Endodermal cell (in vitro differentiated cells): ENCODE results near the gene LRP1. TPM values are rescaled to one million over a fixed set of nuclear protein-coding genes. Genes with fewer than 3 reads are reported as not detected.

Experiments
- DNase-seq: peaks from one replicate; pipeline ENCODE4 v3.0.0-alpha.2; 2017
- H3K27ac ChIP-seq: 2 replicates; pipeline ENCODE4 v1.5.1; 2013; ENCODE audit warnings: mild to moderate bottlenecking, low read depth, low read length, moderate library complexity
- H3K27me3 ChIP-seq: 2 replicates; pipeline ENCODE4 v1.6.1; 2013; ENCODE audit warnings: mild to moderate bottlenecking, low read length, moderate library complexity; ENCODE audit not compliant: insufficient read depth, control insufficient read depth, poor library complexity, severe bottlenecking
- H3K36me3 ChIP-seq: 2 replicates; pipeline ENCODE4 v1.7.0; 2013; ENCODE audit warnings: mild to moderate bottlenecking, low read length, moderate library complexity; ENCODE audit not compliant: control insufficient read depth, insufficient read depth
- H3K4me1 ChIP-seq: one replicate; pipeline ENCODE4 v1.7.0; 2013; ENCODE audit warnings: low read length; ENCODE audit not compliant: control insufficient read depth, insufficient read depth
- H3K4me3 ChIP-seq: 2 replicates; pipeline ENCODE4 v1.5.1; 2013; ENCODE audit warnings: mild to moderate bottlenecking, low read length, moderate library complexity
- H3K9ac ChIP-seq: 2 replicates; pipeline ENCODE4 v1.6.1; 2013; ENCODE audit warnings: mild to moderate bottlenecking, low read length, moderate library complexity; ENCODE audit not compliant: poor library complexity, severe bottlenecking; ENCODE audit errors: extremely low read depth
- H3K9me3 ChIP-seq: 2 replicates; pipeline ENCODE4 v1.6.1; 2013; ENCODE audit warnings: mild to moderate bottlenecking, low read length, moderate library complexity; ENCODE audit not compliant: control insufficient read depth
- H3K27ac Mint-ChIP-seq: 2 replicates; pipeline ENCODE4 v1.8.0; 2020; ENCODE audit warnings: mixed read lengths
- H3K27me3 Mint-ChIP-seq: 2 replicates; pipeline ENCODE4 v1.8.0; 2021; ENCODE audit warnings: mild to moderate bottlenecking, mixed read lengths; ENCODE audit not compliant: insufficient read depth
- H3K36me3 Mint-ChIP-seq: 2 replicates; pipeline ENCODE4 v1.8.0; 2020; ENCODE audit warnings: low read depth, mixed read lengths
- H3K4me1 Mint-ChIP-seq: 2 replicates; pipeline ENCODE4 v1.8.0; 2020; ENCODE audit warnings: mixed read lengths
- H3K4me3 Mint-ChIP-seq: 2 replicates; pipeline ENCODE4 v1.8.0; 2020; ENCODE audit warnings: mild to moderate bottlenecking, moderate library complexity, mixed read lengths
- H3K9me3 Mint-ChIP-seq: 2 replicates; pipeline ENCODE4 v1.8.0; 2020; ENCODE audit warnings: mild to moderate bottlenecking, mixed read lengths
- WGBS, 2 experiments: methylation state at CpG; one replicate each; pipeline versions ENCODE4 v1.1.5 to v1.1.7; 2013; ENCODE audit warnings: missing lambda C conversion rate in 2 of 2, mixed read lengths in 1 of 2; ENCODE audit not compliant: insufficient coverage in 1 of 2, insufficient read length in 1 of 2; 5-methylcytosine and 5-hydroxymethylcytosine counted together
- total RNA-seq, 2 donors: library from RNA; stranded (reverse); fragmentation: NEBNext Ultra II Directional in 1 of 2; extraction: Animal tissue kit (Norgen Biotek cat#: 25700) in 1 of 2; gene quantifications; 2 replicates in 1 of 2; 3 replicates in 1 of 2; pipeline ENCODE4 v1.2.1, GENCODE V29; 2021
- TF ChIP-seq, protein P1 (sequence below): fragments of 200-600 bp; sonication (generic); conservative IDR thresholded peaks from 2 replicates; pipeline ENCODE4 v1.5.0; 2021; ENCODE audit warnings: antibody characterized with exemption, mild to moderate bottlenecking

The LRP1 gene
- total RNA-seq, 2 donors from 2014 or later = 74.5 to 87.7 TPM

GRCh38 chr12:57111031-57111734 lies 17.1 kb upstream of the LRP1 start, which contains the start of gene STAT6:
Gene STAT6 (minus strand): TSS chr12:57111362. CDS start chr12:57108278, 3,084 bp downstream.
- Mint-ChIP-seq H3K27me3 (peaks cover 4% of the 10 kb centered on the region), H3K9me3 (no peaks in the 10 kb centered on the region), H3K36me3 (peaks cover 22% of the 10 kb centered on the region), H3K4me1 (peaks cover 24% of the 10 kb centered on the region), H3K27ac (peak within 1 kb of the TSS; percentile 98), H3K4me3 (peak within 1 kb of the TSS; percentile 82)
- H3K4me1 ChIP-seq = no peaks in the 10 kb centered on the region
- H3K9ac ChIP-seq = peak within 1 kb of the TSS; percentile 62
- peak within 1 kb of the TSS; percentile 84 for H3K4me3 ChIP-seq
- WGBS, 2 experiments = 18% methylated on average over 10 of the region's 13 CpGs; no CpG with 5 or more reads in 1 of the 2 experiments
- TF ChIP-seq, protein P1, sequence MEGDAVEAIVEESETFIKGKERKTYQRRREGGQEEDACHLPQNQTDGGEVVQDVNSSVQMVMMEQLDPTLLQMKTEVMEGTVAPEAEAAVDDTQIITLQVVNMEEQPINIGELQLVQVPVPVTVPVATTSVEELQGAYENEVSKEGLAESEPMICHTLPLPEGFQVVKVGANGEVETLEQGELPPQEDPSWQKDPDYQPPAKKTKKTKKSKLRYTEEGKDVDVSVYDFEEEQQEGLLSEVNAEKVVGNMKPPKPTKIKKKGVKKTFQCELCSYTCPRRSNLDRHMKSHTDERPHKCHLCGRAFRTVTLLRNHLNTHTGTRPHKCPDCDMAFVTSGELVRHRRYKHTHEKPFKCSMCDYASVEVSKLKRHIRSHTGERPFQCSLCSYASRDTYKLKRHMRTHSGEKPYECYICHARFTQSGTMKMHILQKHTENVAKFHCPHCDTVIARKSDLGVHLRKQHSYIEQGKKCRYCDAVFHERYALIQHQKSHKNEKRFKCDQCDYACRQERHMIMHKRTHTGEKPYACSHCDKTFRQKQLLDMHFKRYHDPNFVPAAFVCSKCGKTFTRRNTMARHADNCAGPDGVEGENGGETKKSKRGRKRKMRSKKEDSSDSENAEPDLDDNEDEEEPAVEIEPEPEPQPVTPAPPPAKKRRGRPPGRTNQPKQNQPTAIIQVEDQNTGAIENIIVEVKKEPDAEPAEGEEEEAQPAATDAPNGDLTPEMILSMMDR = no peak
- peak within 1 kb of the TSS; percentile 89 for H3K27ac ChIP-seq
- DNase-seq = peak; percentile 89
- no peaks in the 10 kb centered on the region for H3K9me3 ChIP-seq
- H3K27me3 ChIP-seq = no peaks in the 10 kb centered on the region
- H3K36me3 ChIP-seq = no peaks in the 10 kb centered on the region

- Mint-ChIP-seq H3K27ac (no peak overlapping the region), H3K4me3 (peak overlapping the region; percentile 82), H3K9me3 (no peaks in the 10 kb centered on the region), H3K4me1 (peaks cover 24% of the 10 kb centered on the region), H3K36me3 (peaks cover 8% of the 10 kb centered on the region), H3K27me3 (peaks cover 8% of the 10 kb centered on the region)
- Histone ChIP-seq H3K4me1 (no peaks in the 10 kb centered on the region), H3K27me3 (no peaks in the 10 kb centered on the region), H3K9ac (no peak overlapping the region), H3K36me3 (no peaks in the 10 kb centered on the region), H3K9me3 (no peaks in the 10 kb centered on the region), H3K4me3 (peak overlapping the region; percentile 84), H3K27ac (no peak overlapping the region)
- WGBS, 2 experiments = 69 to 100% methylated on average over 5 to 8 of the region's 9 CpGs
- TF ChIP-seq, protein P1 = peak; percentile 91
- DNase-seq = no peak
Observed at GRCh38 chr12:57112492-57113294, 15.6 kb upstream of the LRP1 start.

GRCh38 chr12:57116580-57117281 lies 11.6 kb upstream of the LRP1 start:
- H3K27me3 Mint-ChIP-seq = peaks cover 8% of the 10 kb centered on the region
- H3K9ac ChIP-seq = no peak overlapping the region
- WGBS, 2 experiments = 88 to 92% methylated on average over 4 to 5 of the region's 5 CpGs

More at GRCh38 chr12:57116580-57117281, 11.6 kb upstream of the LRP1 start:
- no peaks in the 10 kb centered on the region for H3K36me3 ChIP-seq
- no peaks in the 10 kb centered on the region for H3K4me1 ChIP-seq
- no peaks in the 10 kb centered on the region for H3K27me3 ChIP-seq
- TF ChIP-seq, protein P1 = no peak
- no peak overlapping the region for H3K27ac Mint-ChIP-seq
- peaks cover 7% of the 10 kb centered on the region for H3K4me1 Mint-ChIP-seq
- no peaks in the 10 kb centered on the region for H3K9me3 ChIP-seq
- H3K27ac ChIP-seq = no peak overlapping the region
- no peak overlapping the region for H3K4me3 ChIP-seq
- DNase-seq = no peak
- H3K9me3 Mint-ChIP-seq = no peaks in the 10 kb centered on the region
- no peak overlapping the region for H3K4me3 Mint-ChIP-seq
- no peaks in the 10 kb centered on the region for H3K36me3 Mint-ChIP-seq
